Measurements from ENCODE around the gene BOLA2B.
"Not testable (repeated sequence)": the region's sequence is repeated elsewhere in the genome, so short reads cannot be mapped to it uniquely, and the experiment has no call there.

BOLA2B gene

DNA sequence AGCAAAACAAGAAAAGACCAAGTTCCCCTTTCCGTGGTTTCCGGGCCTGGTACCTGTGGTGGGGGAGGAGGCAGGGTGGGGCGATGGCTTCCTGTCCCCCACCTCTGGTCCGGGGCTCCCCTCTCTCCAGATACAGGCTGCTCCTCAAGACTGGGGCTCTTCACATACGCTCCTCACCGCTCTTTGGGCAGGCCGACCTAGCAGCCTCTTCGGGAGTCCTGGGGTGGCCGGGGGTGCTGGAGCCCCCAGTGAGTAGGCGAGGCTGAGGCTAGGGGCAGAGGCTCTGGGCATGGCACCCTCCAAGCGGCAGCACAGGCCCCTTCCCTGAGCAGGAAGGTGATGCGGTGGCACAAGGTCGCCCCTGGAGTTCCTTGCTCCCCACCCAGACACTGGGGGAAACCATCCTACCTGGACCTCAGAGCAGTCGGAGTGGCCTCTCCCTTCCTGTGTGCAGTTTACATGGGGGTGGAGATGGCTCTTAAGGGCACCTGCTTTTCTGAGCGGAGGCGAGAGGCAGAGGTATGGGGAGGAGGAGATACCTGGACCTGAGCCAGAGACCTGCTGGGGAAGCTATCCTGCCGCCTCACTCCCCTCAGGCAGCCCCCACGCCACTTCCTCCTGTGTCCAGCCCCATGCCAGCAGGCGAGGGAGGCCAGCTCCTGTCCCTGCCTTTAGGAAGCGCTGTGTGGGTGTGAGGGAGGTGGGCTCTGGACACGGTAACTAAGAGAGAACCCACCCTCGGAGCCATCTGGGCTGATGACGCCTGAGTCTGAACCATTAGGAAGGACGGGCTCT, 9.2 kb downstream of the BOLA2B start:
- DNase-seq (ENCODE audit: low read depth), result no peak

DNA sequence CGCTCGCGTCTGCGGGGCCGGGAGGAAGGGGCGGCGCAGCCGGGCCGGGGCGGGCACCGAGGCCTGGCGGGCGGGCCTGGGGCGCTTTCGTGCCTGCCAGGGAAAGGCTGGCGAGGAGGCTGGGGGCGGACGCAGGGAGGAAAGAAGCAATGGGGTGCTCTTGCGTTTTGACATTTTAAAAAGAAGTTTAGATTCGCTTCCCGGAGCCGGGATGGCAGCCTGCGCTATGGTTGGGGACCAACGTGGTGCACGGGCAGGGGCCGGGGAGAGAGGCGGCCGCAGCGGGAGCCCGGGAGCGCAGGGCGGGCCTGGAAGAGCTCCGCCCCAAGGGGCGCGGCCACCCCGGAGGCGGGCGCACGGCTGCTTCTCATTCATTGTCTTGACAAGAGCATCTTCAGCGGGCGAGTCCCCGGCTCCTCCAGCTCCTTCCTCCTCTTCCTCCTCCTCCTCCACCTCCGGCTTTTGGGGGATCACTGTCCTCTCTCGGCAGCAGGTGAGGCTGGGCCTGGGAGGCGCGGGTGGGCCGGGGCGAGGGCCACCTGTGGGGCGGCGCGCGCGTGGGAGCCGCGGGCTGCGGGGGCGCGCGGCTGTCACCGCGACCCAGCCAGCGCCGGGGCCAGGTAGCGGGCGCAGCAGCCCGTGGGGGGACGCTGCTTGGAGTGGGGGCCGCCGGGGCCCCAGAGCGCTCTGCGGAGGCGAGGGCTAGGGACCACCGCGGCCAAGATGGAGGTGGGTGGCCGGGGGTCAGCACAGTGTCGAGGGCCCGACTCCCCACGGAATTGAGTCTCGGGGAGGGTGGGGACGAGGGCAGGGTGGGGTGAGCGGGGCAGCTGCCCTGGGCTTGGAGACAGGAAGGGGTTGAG, 10.0 kb downstream of the BOLA2B start, which contains the start of gene CORO1A:
Gene CORO1A, plus strand, starts transcription at position 370 of the 863 bp plus-strand sequence. CDS start 1,608 bp downstream, outside the sequence.
- peak; percentile 79 for DNase-seq (ENCODE audit: low read depth)

DNA sequence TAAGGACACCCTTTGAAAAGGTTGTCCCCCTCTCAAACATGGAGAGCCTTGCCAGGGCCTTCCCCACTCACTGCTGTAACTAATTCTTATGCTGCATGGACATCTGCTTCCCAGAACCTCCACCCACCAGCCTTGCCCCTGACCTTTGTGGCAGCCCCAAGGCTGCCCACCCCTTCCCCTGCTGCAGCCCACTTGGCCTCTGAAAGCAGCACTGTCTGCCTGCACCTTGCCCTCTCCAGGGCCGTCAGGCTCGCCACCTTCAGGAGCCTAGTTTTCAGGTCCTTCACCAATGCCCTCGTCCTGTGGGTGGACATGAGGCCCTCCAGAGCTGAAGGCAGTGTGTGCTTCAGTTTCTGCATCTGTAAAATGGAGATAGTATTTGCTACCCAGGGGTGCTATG, 12.7 kb downstream of the BOLA2B start:
- no peak for DNase-seq (ENCODE audit: low read depth)

DNA sequence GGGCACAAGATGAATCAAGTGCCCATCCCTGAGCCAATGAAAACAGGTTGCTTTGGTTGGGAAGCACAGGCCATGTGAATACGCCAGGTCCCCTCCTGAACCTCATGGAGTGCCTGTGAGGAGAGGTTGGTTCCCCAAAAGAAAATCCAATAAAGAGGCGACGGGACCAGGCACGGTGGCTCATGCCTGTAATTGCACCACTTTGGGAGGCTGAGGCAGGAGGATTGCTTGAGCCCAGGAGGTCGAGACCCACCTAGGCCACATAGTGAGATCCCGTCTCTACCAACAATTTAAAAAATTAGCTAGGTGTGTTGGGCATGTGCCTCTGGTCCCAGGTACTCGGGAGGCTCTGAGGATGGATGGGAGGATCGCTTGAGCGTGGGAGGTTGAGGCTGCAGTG, 13.5 kb downstream of the BOLA2B start:
- DNase-seq (ENCODE audit: low read depth), result no peak

DNA sequence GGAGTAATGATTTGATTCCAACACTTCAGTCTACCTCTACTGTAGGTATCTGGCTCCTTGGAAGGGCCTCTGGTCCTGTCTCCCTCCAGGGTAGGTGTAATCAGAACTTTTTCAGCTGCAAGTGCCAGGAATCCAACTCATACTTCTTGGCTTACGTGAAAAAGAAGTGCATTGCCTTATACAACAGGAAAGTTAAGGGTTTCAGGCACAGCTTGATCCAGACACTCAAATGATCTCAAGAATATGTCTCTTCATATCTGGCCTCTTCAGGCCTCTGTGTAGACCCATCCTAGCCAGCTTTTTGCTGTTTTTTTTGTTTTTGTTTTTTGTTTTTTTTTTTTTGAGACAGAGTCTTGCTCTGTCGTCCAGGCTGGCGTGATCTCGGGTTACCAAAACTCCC, 14.3 kb downstream of the BOLA2B start:
- DNase-seq (ENCODE audit: low read depth), result no peak

DNA sequence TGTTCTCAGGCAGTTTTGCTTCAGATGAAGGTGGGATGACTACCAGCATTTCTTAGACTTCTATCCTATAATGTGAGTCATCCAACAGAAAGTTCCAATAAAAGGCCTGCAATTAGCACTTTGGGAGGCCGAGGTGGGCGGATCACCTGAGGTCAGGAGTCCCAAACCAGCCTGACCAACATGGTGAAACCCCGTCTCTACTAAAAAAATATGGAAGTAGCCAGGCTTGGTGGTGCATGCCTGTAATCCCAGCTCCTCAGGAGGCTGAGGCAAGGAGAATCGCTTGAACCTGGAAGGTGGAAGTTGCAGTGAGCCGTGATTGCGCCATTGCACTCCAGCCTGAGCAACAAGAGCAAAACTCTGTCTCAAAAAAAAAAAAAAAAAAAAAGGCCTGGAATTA, 16.6 kb downstream of the BOLA2B start:
- DNase-seq (ENCODE audit: low read depth), result not testable (repeated sequence)

DNA sequence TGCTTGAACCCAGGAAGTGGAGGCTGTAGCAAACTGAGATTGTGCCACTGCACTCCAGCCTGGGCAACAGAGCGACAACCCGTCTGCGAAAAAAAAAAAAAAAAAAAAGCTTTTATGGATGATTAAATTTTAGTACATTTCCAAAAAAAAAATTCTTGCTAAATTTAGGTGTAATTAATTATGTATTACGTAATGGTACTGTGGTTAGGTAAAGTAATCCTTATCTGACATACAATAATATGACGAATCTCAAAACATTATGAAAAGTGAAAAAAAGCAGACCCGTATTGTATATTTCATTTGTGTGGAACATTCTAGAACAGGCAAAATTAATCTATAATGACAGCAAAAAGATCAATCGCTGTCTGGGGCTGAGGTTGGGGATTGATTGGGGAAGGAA, 20.4 kb downstream of the BOLA2B start:
- no peak for DNase-seq (ENCODE audit: low read depth)

DNA sequence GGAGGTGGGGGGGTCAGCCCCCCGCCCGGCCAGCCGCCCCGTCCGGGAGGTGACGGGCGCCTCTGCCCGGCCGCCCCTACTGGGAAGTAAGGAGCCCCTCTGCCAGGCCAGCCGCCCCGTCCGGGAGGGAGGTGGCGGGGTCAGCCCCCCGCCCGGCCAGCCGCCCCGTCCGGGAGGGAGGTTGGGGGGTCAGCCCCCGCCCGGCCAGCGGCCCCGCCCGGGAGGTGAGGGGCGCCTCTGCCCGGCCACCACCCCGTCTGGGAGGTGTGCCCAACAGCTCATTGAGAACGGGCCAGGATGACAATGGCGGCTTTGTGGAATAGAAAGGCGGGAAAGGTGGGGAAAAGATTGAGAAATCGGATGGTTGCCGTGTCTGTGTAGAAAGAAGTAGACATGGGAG, 23.3 kb downstream of the BOLA2B start:
- not testable (repeated sequence) for DNase-seq (ENCODE audit: low read depth)

DNA sequence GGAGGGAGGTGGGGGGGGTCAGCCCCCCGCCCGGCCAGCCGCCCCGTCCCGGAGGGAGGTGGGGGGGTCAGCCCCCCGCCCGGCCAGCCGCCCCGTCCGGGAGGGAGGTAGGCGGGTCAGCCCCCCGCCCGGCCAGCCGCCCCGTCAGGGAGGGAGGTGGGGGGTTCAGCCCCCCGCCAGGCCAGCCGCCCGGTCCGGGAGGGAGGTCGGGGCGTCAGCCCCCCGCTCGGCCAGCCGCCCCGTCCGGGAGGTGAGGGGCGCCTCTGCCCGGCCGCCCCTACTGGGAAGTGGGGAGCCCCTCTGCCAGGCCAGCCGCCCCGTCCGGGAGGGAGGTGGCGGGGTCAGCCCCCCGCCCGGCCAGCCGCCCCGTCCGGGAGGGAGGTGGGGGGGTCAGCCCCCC, 24.1 kb downstream of the BOLA2B start:
- not testable (repeated sequence) for DNase-seq (ENCODE audit: low read depth)

DNA sequence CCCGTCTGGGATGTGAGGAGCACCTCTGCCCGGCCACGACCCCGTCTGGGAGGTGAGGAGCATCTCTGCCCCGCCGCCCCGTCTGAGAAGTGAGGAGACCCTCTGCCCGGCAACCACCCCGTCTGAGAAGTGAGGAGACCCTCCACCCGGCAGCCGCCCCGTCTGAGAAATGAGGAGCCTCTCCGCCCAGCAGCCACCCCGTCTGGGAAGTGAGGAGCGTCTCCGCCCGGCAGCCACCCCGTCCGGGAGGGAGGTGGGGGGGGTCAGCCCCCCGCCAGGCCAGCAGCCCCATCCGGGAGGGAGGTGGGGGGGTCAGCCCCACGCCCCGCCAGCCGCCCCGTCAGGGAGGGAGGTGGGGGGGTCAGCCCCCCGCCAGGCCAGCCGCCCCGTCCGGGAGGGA, 24.7 kb downstream of the BOLA2B start:
- not testable (repeated sequence) for DNase-seq (ENCODE audit: low read depth)

DNA sequence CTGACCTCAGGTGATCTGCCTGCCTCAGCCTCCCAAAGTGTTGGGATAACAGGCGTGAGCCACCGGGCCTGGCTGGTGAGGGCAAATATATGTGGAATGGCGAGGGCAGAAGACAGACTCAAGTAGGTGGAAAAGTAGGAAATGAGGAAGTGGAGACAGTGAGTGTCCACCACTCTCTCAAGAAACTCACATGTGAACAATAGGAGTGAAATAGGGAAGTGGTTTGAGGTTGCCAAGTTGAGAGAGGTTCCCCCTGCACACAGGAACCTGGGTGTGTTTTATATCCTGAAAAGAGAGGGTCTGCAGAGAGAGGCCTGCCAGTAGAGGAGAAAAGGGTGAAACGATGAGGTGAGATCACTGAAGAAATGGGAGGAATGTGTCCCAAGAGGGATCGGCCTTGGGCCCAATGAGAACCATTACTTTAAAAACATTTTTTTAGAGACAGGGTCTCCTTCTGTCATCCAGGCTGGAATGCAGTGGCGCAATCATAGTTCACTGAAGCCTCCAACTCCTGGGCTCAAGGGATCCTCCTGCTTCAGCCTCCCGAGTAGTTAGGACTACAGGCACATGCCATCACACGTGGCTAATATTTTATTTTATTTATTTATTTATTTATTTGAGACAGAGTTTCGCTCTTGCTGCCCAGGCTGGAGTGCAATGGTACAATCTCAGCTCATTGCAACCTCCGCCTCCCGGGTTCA, 27.1 kb downstream of the BOLA2B start:
- no peak for DNase-seq (ENCODE audit: low read depth)

DNA sequence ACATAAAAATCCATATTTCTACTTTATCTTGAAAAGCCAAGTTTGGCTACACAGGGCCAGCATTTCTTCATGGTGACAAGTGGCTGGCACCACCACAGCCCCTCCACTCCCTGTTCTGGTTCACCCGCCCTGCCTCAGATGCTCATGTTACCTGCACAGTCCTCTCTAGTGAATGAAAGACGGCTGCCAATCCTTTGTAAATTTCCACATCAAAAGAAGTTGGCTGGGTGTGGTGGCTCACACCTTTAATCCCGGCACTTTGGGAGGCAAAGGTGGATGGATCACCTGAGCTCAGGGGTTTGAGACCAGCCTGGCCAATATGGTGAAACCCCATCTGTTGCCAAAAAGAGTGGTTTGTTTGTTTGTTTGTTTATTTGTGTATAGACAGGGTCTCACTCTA, 29.9 kb downstream of the BOLA2B start:
- no peak for DNase-seq (ENCODE audit: low read depth)

DNA sequence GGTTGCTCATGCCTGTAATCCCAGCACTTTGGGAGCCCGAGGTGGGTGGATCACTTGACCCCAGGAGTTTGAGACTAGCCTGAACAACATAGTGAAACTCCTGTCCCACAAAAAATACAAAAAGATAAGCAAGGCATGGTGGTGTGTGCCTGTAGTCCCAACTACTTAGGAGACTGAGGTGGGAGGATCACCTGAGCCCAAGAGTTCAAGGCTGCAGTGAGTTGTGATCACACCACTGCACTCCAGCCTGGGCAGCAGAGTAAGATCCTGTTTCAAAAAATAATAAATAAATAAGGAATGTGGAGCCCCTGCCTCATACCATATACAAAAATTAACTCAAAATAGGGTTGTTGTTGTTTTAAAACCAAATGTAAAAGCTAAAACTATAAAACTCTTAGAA, 36.3 kb downstream of the BOLA2B start:
- DNase-seq (ENCODE audit: low read depth), result no peak

DNA sequence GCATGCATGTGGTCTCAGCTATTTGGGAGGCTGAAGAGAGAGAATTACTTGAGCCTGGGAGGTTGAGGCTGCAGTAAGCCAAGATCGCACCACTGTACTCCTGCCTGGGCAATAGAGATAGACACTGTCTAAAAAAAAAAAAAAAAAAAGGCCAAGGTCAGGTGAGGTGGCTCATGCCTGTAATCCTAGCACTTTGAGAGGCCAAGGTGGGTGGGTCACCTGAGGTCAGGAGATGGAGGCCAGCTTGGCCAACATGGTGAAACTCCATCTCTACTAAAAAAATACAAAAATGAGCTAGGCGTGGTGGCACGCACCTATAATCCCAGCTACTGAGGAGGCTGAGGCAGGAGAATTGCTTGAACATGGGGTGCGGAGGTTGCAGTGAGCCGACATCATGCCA, 38.3 kb downstream of the BOLA2B start:
- no peak for DNase-seq (ENCODE audit: low read depth)

DNA sequence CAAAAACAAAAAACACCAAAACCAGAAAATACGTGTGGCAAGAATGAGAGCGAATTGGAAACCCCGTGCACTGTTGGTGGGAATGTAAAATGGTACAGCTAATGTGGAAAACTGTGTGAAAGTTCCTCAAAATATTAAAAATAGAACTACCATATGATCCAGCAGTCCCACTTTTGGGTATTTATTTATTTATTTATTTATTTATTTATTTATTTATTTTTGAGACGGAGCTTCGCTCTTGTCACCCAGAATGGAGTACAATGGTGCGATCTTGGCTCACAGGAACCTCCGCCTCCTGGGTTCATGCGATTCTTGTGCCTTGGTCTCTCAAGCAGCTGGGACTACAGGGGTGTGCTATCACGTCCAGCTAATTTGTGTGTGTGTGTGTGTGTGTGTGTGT, 40.9 kb downstream of the BOLA2B start:
- DNase-seq (ENCODE audit: low read depth), result no peak

DNA sequence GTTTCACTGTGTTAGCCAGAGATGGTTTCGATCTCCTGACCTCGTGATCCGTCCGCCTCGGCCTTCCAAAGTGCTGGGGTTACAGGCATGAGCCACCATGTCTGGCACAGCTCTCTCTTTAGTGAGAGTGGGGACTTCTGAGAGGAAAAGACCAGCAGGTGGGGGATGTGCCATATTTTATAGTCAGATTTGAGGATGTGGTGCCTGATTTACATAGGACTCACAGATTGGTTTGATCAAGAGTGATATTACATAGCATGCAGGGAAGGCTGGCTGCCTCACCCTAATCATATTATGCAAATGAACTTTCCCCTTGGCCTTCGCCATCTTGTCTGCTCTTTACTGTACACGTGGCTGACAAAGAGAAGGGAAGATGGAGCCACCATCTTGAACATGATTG, 42.4 kb downstream of the BOLA2B start:
- no peak for DNase-seq (ENCODE audit: low read depth)

DNA sequence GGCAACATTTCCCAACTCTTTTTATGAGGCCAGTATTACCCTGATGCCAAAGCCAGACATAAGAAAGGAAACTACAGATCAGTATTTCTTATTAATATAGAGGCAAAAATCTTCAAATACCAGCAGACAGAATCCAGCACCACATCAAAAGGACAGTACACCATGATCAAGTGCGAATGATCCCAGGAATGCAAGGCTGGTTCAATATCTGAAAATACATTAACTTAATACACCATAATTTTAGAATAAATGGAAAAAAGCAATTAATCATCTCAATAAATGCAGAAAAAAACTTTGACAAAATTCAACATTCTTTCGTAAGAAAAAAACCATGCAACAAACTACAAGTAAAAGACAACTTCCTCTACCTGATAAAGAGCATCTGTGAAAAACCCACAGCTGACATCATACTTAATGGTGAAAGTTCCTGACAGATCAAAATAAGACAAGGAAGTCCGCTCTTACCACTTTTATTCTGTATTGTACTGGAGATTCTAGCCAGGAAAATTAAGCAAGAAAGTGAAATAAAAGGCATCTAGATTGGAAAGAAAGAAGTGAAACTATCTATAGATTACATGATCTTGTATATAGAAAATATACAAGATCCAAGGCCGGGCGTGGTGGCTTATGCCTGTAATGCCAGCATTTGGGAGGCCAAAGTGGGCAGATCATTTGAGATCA, 44.1 kb downstream of the BOLA2B start:
- no peak for DNase-seq (ENCODE audit: low read depth)

DNA sequence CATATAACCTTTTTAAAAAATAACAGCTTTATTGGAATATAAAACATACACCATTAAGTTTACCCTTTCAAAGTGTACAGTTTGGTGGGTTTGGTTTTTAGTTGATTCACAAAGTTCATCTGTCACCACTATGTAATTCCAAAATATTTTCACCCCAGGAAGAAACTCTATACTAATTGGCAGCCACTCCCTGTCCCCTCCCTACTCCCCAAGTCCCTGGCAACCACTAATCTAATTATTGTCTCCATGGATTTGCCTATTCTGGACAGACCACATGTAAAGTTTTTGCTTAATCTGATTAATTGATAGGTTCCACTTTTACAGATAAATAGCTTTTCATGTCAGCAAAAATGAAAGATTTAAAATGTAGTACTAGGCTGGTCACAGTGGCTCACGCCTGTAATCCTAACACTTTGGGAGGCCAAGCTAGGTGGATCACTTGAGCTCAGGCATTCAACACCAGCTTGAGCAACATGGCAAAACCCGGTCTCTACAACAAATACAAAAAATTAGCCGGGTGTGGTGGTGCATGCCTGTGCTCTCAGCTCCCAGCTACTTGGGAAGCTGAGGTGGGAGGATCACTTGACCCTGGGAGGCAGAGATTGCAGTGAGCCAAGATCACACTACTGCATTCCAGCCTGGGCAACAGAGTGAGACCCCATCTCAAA, 45.5 kb downstream of the BOLA2B start:
- no peak for DNase-seq (ENCODE audit: low read depth)

DNA sequence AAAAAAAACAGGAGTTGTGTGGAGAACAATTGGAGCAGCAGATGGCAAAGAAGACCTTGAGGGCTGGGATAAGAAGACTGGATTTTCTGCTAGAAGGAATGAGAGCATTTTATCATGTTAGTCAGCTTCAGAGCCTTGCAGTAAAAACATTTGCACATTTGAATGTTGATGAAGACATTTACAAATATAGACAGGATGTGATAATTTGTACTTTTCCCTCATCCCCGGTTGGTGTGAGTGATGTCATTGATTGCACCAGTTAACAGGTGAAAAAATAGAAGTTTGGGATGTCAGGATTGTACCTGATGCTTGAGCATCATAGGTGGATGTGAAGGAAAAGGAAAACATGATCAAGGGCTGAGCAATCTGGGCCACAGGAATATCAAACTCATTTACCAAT, 47.8 kb downstream of the BOLA2B start:
- DNase-seq (ENCODE audit: low read depth), result no peak

DNA sequence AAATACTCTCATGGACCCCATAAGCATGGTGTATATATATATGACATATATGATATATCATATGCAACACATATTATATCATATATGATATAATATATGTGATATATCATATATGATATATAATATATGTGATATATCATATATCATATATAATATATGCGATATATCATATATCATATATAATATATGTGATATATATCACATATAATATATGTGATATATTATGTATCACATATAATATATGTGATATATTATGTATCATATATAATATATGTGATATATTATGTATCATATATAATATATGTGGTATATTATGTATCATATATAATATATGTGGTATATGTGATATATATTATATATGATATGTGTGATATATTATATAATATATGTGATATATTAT, 48.5 kb downstream of the BOLA2B start:
- DNase-seq (ENCODE audit: low read depth), result no peak

DNA sequence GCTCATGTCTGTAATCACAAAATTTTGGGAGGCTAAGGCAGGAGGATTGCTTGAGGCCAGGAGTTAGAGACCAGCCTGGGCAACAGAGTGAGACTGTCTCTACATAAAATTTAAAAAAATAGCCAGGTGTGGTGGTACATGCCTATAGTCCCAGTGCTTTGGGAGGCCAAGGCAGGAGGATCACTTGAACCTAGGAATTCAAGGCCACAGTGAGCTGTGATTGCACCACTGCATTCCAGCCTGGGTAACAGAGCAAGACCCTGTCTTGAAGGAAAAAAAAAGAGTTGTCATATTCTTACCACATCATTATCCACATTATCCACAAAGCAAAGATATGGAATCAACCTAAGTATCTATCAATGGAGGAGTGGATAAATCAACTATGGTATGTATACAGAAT, 49.4 kb downstream of the BOLA2B start:
- no peak for DNase-seq (ENCODE audit: low read depth)

DNA sequence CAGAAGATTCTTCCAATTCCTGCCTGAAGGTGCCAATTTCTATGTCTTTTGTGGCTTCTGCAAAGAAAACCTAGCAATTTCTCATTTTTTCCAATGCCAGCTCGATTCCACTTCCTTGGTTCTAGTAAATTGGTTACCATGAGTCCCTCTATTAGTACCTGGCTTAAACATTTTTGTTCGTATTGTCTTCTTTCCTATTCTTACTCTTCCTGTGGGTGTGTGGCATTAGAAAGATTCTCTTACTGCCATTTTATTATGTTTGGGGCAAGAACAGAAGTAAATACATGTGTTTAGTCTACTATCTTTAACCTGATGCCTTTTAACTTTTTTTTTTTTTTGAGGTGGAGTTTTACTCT, 50.1 kb downstream of the BOLA2B start:
- no peak for DNase-seq (ENCODE audit: low read depth)

Measured in ELR (cell line).